K562 (cell line): ENCODE results near the gene CAPN2.

Experiments
- BRD4 ChIP-seq: fragments of 200-600 bp; sonication (generic); IDR thresholded peaks from 2 replicates; pipeline ENCODE4 v1.6.1; 2017; ENCODE audit warnings: inconsistent platforms
- FOXJ3 ChIP-seq: sonication (generic); formaldehyde crosslinking; IDR thresholded peaks from 2 replicates; pipeline ENCODE4 v1.4.0; 2020; ENCODE audit warnings: mild to moderate bottlenecking, missing genetic modification reagents
- GTF2F1 ChIP-seq: IDR thresholded peaks from 2 replicates; pipeline ENCODE4 v1.6.1; 2011; ENCODE audit warnings: low read depth, low read length, improper control_type of control experiment
- HIVEP1 ChIP-seq: fragments of 250-450 bp; sonication (Bioruptor Pico); IDR thresholded peaks from 2 replicates; pipeline ENCODE4 v1.4.0; 2020; ENCODE audit warnings: mild to moderate bottlenecking
- JUND ChIP-seq, 2 experiments: IDR thresholded peaks; 2 replicates in 1 of 2; 3 replicates in 1 of 2; pipeline ENCODE4 v1.6.1; 2011; ENCODE audit warnings: borderline replicate concordance in 2 of 2, low read depth in 2 of 2, low read length in 2 of 2, improper control_type of control experiment in 1 of 2, missing biosample characterization in 1 of 2, missing genetic modification characterization in 1 of 2, missing genetic modification reagents in 1 of 2
- RBM17 ChIP-seq: fragments of 200-400 bp; formaldehyde crosslinking; IDR thresholded peaks from 2 replicates; pipeline ENCODE4 v1.6.1; 2017; ENCODE audit warnings: low read depth, mild to moderate bottlenecking, low read length, borderline replicate concordance
- ZNF143 ChIP-seq: sonication (generic); formaldehyde crosslinking; IDR thresholded peaks from 2 replicates; pipeline ENCODE4 v1.9.0; 2022; ENCODE audit warnings: mild to moderate bottlenecking, missing genetic modification reagents
- ZNF444 ChIP-seq: fragments of 250-450 bp; sonication (Bioruptor Pico); IDR thresholded peaks from 2 replicates; pipeline ENCODE4 v1.4.0; 2020; ENCODE audit warnings: mild to moderate bottlenecking, moderate library complexity
- TF ChIP-seq, protein P1 (sequence below): fragments of 150-350 bp; IDR thresholded peaks from 2 replicates; pipeline ENCODE4 v1.6.1; 2014; ENCODE audit warnings: low read depth, mild to moderate bottlenecking, low read length, borderline replicate concordance
- TF ChIP-seq, protein P2 (sequence below): fragments of 450-650 bp; IDR thresholded peaks from 2 replicates; pipeline ENCODE4 v1.6.1; 2016; ENCODE audit warnings: mild to moderate bottlenecking, moderate library complexity
- TF ChIP-seq, protein P3 (sequence below), 3 experiments: fragments of 200-800 bp in 1 of 3; sonication (Bioruptor generic) in 1 of 3; sonication (generic) in 1 of 3; formaldehyde crosslinking in 1 of 3; IDR thresholded peaks; 2 replicates each; pipeline versions ENCODE4 v1.6.1 to v1.8.0; 2016 to 2022; ENCODE audit warnings: mild to moderate bottlenecking in 2 of 3, missing compliant biosample characterization in 2 of 3, missing genetic modification characterization in 2 of 3, missing genetic modification reagents in 1 of 3
- TF ChIP-seq, protein P4 (sequence below), 3 experiments: IDR thresholded peaks in 2 of 3; conservative IDR thresholded peaks in 1 of 3; 2 replicates each; pipeline ENCODE4 v1.5.1; 2011 to 2012; ENCODE audit warnings: low read length in 3 of 3, mild to moderate bottlenecking in 3 of 3, control low read depth in 2 of 3, improper control_type of control experiment in 1 of 3, inconsistent platforms in 1 of 3, low read depth in 1 of 3, mixed read lengths in 1 of 3, moderate library complexity in 1 of 3; ENCODE audit not compliant: insufficient read depth in 2 of 3

DNA sequence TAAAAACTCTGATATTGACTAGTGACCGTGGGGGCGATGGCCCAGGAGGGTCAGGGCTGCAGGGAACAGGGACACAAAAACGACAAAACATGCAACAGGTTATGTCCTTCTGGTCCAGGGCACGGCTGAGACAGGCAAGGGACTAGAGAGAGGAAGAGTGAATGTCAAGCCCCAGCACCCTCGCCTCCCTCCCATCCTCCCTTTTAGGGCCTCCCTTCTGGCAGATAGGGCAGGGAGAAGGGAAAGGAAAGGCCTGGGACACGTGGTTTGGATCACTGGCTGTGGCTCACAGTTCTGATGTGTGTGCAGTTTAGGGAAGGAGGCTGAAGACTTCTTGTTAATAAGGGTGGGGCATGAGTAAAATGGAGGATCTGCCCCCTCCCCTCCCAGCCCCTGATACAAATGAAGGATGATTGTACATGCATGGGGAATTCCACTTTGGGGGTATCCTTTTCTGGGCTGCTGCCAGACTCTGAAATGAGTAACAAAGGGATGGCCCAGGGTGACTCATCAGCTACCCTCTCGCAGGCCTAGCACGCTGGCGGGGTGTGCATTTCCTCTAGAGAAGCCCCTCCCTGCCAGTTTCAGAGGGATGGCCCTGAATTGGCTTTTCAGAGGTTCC is 14.2 kb downstream of the CAPN2 start:
- TF ChIP-seq HIVEP1 (CRISPR knock-in tag) (no peak), JUND (IDR thresholded peaks at IDR 0.05; ENCODE audit: borderline replicate concordance, low read depth, low read length) (peak; percentile 98), JUND (tag; IDR thresholded peaks at IDR 0.05; ENCODE audit: borderline replicate concordance, low read depth, low read length) (peak; percentile 97), RBM17 (no peak), BRD4 (no peak), FOXJ3 (CRISPR knock-in tag) (no peak), ZNF444 (CRISPR knock-in tag) (no peak), GTF2F1 (no peak), ZNF143 (CRISPR knock-in tag) (0 out of 2 replicates have a peak, but pooled peaks have one; percentile 39)
- TF ChIP-seq, protein P1, sequence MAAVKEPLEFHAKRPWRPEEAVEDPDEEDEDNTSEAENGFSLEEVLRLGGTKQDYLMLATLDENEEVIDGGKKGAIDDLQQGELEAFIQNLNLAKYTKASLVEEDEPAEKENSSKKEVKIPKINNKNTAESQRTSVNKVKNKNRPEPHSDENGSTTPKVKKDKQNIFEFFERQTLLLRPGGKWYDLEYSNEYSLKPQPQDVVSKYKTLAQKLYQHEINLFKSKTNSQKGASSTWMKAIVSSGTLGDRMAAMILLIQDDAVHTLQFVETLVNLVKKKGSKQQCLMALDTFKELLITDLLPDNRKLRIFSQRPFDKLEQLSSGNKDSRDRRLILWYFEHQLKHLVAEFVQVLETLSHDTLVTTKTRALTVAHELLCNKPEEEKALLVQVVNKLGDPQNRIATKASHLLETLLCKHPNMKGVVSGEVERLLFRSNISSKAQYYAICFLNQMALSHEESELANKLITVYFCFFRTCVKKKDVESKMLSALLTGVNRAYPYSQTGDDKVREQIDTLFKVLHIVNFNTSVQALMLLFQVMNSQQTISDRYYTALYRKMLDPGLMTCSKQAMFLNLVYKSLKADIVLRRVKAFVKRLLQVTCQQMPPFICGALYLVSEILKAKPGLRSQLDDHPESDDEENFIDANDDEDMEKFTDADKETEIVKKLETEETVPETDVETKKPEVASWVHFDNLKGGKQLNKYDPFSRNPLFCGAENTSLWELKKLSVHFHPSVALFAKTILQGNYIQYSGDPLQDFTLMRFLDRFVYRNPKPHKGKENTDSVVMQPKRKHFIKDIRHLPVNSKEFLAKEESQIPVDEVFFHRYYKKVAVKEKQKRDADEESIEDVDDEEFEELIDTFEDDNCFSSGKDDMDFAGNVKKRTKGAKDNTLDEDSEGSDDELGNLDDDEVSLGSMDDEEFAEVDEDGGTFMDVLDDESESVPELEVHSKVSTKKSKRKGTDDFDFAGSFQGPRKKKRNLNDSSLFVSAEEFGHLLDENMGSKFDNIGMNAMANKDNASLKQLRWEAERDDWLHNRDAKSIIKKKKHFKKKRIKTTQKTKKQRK: no peak
- TF ChIP-seq, protein P2, sequence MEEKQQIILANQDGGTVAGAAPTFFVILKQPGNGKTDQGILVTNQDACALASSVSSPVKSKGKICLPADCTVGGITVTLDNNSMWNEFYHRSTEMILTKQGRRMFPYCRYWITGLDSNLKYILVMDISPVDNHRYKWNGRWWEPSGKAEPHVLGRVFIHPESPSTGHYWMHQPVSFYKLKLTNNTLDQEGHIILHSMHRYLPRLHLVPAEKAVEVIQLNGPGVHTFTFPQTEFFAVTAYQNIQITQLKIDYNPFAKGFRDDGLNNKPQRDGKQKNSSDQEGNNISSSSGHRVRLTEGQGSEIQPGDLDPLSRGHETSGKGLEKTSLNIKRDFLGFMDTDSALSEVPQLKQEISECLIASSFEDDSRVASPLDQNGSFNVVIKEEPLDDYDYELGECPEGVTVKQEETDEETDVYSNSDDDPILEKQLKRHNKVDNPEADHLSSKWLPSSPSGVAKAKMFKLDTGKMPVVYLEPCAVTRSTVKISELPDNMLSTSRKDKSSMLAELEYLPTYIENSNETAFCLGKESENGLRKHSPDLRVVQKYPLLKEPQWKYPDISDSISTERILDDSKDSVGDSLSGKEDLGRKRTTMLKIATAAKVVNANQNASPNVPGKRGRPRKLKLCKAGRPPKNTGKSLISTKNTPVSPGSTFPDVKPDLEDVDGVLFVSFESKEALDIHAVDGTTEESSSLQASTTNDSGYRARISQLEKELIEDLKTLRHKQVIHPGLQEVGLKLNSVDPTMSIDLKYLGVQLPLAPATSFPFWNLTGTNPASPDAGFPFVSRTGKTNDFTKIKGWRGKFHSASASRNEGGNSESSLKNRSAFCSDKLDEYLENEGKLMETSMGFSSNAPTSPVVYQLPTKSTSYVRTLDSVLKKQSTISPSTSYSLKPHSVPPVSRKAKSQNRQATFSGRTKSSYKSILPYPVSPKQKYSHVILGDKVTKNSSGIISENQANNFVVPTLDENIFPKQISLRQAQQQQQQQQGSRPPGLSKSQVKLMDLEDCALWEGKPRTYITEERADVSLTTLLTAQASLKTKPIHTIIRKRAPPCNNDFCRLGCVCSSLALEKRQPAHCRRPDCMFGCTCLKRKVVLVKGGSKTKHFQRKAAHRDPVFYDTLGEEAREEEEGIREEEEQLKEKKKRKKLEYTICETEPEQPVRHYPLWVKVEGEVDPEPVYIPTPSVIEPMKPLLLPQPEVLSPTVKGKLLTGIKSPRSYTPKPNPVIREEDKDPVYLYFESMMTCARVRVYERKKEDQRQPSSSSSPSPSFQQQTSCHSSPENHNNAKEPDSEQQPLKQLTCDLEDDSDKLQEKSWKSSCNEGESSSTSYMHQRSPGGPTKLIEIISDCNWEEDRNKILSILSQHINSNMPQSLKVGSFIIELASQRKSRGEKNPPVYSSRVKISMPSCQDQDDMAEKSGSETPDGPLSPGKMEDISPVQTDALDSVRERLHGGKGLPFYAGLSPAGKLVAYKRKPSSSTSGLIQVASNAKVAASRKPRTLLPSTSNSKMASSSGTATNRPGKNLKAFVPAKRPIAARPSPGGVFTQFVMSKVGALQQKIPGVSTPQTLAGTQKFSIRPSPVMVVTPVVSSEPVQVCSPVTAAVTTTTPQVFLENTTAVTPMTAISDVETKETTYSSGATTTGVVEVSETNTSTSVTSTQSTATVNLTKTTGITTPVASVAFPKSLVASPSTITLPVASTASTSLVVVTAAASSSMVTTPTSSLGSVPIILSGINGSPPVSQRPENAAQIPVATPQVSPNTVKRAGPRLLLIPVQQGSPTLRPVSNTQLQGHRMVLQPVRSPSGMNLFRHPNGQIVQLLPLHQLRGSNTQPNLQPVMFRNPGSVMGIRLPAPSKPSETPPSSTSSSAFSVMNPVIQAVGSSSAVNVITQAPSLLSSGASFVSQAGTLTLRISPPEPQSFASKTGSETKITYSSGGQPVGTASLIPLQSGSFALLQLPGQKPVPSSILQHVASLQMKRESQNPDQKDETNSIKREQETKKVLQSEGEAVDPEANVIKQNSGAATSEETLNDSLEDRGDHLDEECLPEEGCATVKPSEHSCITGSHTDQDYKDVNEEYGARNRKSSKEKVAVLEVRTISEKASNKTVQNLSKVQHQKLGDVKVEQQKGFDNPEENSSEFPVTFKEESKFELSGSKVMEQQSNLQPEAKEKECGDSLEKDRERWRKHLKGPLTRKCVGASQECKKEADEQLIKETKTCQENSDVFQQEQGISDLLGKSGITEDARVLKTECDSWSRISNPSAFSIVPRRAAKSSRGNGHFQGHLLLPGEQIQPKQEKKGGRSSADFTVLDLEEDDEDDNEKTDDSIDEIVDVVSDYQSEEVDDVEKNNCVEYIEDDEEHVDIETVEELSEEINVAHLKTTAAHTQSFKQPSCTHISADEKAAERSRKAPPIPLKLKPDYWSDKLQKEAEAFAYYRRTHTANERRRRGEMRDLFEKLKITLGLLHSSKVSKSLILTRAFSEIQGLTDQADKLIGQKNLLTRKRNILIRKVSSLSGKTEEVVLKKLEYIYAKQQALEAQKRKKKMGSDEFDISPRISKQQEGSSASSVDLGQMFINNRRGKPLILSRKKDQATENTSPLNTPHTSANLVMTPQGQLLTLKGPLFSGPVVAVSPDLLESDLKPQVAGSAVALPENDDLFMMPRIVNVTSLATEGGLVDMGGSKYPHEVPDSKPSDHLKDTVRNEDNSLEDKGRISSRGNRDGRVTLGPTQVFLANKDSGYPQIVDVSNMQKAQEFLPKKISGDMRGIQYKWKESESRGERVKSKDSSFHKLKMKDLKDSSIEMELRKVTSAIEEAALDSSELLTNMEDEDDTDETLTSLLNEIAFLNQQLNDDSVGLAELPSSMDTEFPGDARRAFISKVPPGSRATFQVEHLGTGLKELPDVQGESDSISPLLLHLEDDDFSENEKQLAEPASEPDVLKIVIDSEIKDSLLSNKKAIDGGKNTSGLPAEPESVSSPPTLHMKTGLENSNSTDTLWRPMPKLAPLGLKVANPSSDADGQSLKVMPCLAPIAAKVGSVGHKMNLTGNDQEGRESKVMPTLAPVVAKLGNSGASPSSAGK: no peak; the same call in 1 of the 2 replicates
- TF ChIP-seq, protein P3, sequence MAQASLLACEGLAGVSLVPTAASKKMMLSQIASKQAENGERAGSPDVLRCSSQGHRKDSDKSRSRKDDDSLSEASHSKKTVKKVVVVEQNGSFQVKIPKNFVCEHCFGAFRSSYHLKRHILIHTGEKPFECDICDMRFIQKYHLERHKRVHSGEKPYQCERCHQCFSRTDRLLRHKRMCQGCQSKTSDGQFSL (CRISPR knock-in tag; IDR thresholded peaks at IDR 0.05): 0 out of 2 replicates have a peak, but pooled peaks have one; percentile 57
- TF ChIP-seq, protein P3 (tag; IDR thresholded peaks at IDR 0.05): no peak
- TF ChIP-seq, protein P4, sequence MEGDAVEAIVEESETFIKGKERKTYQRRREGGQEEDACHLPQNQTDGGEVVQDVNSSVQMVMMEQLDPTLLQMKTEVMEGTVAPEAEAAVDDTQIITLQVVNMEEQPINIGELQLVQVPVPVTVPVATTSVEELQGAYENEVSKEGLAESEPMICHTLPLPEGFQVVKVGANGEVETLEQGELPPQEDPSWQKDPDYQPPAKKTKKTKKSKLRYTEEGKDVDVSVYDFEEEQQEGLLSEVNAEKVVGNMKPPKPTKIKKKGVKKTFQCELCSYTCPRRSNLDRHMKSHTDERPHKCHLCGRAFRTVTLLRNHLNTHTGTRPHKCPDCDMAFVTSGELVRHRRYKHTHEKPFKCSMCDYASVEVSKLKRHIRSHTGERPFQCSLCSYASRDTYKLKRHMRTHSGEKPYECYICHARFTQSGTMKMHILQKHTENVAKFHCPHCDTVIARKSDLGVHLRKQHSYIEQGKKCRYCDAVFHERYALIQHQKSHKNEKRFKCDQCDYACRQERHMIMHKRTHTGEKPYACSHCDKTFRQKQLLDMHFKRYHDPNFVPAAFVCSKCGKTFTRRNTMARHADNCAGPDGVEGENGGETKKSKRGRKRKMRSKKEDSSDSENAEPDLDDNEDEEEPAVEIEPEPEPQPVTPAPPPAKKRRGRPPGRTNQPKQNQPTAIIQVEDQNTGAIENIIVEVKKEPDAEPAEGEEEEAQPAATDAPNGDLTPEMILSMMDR (IDR thresholded peaks at IDR 0.05 in 2 of 3, conservative IDR thresholded peaks at IDR 0.05 in 1 of 3; ENCODE audit: insufficient read depth in 2 of 3, low read depth in 1 of 3, low read length in 3 of 3): no peak
